ENCODE measurements around the gene WDR6.
"Not testable (repeated sequence)": the region's sequence is repeated elsewhere in the genome, so short reads cannot be mapped to it uniquely, and the experiment has no call there.

WDR6 gene

DNA sequence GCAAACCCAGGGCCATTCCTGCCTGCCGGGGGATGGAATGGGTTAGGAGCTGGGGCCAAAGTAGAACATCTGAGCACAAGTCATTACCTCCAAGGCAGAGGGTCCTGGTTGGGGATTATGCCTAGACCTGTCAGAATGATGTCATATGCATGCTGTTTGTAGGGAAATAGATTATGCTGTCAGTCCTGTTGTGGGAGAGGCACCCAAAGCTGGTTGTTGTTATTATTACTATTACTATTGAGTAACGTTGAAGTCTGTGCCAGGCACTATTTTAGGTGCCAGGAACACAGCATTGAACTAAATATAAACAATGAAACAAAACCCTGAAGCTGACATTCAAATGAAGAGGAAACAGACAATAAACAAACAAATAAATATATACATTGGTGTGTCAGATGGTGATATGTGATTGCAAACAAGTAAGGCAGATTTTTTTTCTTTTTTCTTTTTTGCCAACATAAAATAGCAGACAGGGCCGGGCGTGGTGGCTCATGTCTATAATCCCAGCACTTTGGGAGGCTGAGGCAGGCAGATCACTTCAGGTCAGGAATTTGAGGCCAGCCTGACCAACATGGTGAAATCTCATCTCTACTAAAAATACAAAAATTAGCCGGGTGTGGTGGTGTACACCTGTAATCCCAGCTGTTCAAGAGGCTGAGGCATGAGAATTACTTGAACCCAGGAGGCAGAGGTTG, 15.2 kb upstream of the WDR6 start:
- DNase-seq (ENCODE audit: low read depth, low spot score), result no peak

DNA sequence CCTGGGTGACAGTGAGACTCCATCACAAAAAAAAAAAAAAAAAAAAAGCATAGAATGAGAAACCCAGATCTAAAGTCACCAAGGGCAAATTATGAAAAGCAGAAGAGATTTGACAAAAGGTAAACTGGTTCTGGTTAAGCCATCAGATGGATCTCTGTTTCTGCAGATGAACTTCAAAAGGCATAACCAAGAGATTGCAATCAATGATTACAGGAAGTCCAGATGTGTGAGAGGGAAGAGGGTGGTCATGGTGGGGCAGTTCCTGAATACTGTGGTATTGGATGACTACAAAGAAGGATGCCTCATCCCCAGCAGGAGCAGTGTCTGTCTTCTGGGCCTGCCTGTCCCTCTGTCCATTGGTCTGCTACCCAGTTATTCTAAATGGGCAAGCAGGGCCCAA, 13.4 kb upstream of the WDR6 start:
- no peak for DNase-seq (ENCODE audit: low read depth, low spot score)

DNA sequence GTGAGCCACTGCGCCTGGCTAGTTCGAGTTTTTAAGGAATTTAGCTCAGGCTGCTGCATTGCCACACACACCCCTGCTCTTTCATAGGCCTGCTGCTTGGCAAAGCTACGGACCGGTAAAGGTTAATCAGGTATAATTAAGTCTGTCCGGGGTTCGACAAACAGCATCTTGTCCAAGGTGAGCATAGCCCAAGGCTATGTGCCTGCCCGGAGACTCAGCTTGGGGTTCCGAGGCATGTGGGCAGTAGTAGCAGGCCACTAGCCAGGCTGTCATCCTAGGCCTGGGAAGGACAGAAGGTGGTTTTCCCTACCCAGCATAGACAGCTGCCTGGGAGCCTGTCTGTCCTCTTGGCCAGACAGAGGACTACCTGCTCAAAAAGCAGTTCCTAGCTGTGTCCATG, 10.6 kb upstream of the WDR6 start:
- DNase-seq (ENCODE audit: low read depth, low spot score), result no peak

DNA sequence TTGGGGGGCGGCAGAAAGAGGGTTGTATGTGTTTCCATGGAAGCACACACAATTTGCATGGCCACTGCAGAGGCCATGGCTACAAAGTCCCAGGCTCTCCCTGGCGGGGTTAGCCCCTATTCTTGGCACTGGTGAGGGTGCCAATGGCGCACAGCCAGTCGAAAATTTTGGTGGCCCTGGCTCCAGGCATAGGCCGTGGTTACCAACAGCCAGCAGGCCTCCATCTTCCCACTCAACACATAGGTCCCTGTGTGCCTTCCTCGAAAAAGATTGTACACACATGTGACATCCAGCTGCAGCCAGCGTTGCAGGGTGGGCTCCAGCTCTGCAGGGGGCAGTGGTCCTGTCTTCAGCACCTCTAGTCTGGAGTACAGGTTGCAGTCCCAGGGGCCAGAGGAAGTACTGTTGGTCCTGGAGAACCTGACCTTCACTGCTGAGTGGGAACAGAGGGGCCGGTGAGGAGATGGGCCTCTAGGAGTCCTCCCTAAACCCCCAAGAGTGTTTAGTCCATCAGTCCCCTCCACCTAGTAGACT, 10.0 kb upstream of the WDR6 start:
- no peak for DNase-seq (ENCODE audit: low read depth, low spot score)

DNA sequence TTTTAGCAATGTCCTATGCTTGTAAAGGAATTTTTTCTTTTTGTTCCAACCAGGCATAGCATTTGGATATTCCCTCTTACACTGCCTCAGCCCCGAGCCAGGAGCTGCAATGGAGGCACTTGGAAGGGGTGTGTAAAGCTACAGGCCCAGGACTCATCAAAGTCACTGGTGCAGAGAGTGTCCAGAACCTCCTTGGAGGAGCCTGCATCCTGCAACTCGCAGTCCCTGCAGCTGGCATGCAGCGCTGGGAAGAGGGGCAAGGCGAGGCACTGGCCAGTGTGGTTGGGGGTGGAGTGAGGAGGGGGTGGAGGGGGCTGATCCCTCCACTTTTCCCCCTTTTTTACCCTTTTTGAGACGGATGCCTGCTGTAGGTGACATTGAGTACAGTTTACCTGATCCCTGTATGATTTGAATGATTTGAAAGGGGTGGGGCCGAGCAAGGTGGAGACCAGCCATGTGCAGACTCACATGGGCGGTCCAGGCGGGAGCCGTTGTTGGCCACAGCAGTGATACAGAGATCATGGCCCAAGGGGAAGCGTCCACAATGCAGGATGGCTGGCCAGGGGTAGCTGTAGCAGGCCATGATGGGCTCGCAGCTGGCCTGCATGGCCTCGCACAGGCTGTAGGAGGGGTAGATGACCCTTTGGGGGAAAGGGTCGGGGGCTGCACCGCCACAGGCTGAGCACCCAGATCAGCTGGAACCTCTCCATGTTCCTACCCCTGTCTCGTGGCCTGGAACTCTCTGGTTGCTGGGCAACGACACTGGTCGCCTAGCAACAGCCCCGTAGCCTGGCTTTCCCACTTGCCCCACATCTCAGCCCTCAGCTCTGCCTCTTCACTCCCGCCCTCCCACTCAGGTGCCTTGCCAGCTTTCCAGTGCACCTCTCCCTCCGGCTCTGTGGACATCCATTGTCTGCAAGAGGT, 9.2 kb upstream of the WDR6 start:
- no peak for DNase-seq (ENCODE audit: low read depth, low spot score)

DNA sequence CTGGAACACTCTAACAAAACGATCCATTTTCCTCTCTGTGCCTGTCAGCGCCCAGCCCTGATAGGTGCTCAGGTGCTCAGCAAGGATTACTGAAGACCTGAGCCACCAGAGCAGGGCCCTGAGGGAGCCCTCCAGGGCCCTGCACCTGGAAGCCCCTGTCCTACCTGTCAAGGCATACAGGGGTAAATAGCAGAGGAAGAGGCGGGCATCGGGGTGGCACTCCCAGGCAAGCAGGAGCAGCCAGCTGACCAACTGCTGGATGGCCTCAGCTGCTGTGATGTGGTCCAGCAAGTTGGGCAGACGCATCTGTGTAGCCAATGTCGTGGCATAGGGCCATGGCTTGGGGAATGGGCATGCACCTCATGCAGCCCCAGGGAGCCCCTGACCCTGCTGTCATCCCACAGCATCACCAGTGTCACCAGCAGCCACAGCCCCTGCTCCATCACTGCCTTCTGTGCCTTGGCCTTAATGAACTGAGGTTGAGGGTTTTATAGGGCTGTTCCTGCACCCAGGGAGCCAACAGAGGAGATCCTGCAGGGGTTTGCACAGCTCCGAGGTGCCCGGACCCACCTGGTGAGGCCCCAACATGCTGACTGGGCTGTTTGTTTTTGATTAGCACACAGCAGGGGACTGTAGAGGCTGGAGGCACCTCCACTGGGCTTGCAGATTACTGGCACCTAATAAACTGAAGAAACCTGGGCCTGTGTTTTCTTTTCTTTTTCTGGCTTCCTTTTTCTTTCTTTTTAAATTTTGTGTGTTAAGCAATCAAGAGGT, 7.9 kb upstream of the WDR6 start:
- no peak for DNase-seq (ENCODE audit: low read depth, low spot score)

DNA sequence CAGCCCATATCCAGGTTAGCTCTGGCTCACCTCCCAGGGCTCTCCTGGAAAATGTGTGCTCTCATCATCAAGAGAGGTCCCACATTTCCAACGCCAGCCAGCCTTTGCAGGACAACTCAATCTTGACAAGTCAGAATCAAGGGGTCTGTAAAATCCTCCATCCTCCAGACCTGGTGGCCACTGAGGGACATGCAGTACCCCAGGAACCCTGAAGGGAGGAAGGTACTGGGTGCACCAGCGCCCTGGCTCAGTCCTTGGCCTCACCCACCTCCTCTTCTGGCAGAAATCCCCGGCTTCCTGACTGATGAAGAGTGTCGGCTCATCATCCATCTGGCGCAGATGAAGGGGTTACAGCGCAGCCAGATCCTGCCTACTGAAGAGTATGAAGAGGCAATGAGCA, 6.0 kb upstream of the WDR6 start:
- DNase-seq (ENCODE audit: low read depth, low spot score), result no peak

DNA sequence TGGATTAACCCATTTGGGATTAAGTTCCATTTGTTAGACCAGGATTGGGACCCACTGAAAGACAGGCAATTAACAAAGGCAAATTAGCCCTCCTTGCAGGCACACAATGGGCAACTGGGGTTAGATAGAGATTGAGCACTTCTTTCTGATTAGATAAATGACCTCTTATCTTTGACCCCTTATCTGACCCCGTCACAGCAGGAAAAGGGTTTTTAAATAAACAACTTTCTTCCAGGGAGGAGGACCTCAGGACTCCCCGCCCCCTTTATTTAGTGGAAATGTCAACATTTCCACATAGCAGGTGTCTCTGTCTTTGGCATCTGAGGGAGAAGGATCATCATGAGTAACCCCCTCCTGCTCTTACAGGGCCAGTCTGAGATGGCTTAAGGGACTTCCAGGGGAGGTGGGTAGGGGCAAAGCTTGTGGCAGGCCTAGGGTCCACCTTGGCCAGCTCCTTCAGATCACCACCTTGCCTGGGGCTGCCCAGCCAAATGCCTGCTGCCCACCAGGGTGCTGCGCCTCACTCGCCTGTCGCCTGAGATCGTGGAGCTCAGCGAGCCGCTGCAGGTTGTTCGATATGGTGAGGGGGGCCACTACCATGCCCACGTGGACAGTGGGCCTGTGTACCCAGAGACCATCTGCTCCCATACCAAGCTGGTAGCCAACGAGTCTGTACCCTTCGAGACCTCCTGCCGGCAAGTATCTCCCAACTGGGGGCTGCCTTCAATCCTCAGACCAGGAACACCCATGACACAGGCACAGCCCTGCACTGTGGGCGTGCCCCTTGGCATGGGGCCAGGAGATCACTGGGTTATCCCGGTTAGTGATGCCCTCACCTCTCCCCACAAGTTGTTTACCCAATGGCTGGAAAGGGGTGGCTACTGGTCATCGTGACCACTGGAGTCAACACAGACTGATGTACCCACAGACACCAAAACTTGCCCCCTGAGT, 2.6 kb upstream of the WDR6 start:
- no peak for DNase-seq (ENCODE audit: low read depth, low spot score)

DNA sequence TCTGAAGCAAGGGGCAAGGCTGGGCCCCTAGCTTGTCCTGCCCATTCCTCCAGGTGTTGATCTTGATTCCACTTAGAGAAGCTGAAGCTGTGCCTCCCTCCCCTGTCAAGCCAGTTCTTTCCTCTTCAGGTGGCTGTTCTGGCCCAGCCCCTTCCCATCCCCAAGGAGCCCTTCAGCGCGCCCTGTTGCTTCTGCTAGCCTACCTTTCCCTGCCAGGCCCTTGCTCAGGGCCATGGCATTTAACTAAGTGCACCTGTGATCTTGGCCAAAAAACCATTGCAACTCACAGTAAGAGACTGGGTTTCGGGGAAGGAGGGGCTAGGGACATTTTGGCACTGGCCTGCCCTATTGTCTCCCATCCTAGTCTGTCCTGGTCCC, 1.9 kb upstream of the WDR6 start:
- DNase-seq (ENCODE audit: low read depth, low spot score), result no peak

DNA sequence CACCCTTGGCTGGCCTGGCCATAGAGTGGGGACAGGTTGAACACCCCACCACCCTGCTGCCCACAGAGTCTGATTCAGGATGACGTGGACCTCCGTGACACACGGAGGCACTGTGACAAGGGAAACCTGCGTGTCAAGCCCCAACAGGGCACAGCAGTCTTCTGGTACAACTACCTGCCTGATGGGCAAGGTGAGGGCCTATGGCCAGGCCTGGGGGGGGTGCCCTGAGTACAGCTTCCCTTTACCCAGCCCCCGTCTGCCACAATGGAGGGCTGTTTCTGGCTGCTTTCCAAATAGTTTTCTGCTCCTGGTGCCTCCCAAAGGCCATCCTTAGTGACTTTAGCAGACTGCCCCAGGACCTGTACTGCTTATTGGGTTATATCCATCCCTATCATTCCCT, 1.2 kb upstream of the WDR6 start:
- no peak for DNase-seq (ENCODE audit: low read depth, low spot score)

DNA sequence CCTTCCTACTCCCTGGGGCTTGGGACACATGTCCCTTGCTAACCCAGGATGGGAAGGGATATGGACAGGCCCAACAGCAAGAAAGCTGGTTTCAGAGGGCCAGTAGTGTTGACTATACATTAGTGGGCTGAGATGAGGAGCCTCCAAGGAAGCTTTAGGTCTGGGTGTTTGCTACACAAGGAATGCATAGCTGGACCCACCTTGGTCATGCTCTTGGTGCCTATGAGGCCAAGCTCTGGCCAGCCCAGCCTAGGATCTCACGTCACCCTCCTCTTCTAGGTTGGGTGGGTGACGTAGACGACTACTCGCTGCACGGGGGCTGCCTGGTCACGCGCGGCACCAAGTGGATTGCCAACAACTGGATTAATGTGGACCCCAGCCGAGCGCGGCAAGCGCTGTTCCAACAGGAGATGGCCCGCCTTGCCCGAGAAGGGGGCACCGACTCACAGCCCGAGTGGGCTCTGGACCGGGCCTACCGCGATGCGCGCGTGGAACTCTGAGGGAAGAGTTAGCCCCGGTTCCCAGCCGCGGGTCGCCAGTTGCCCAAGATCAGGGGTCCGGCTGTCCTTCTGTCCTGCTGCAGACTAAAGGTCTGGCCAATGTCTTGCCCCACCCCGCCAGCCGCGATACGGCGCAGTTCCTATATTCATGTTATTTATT, 653 bp upstream of the WDR6 start:
- no peak for DNase-seq (ENCODE audit: low read depth, low spot score)

DNA sequence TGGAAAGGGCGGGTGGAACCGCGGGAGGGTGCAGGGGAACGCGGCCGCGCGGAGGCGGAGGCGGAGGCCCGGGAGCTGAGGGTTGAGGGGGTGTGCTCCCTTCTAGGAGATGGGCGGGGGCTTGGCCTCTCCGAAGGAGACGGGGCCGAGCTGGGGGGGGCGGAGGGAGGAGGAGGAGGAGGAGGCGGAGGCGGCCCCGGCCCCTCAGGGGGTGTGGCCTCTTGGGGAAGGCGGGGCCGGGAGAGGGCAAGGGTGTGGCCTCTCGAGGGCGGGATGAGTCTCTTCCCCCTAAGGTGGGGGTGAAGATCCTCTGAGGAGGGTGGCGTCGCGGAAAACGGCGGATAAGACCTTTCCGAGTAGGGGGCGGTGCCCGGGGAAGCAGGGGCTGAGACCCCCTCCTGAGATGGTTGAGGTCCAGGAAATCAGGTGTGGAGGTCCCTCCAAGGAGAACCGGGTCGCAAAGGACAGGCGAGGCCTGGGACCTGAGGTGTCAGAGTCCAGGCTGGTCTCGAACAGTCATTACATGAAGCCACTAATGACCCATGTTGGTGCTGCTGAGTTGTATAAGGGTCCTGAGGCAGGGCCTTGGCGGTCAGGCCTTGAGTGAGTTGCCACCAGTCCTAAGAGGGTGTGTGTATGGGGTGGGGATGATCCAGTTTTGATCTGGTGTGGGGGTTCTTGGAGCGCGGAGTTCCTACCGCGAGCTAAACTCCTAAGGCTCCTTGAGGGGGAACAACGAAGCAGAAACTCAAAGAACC, 759 bp downstream of the WDR6 start:
- DNase-seq (ENCODE audit: low read depth, low spot score), result no peak

DNA sequence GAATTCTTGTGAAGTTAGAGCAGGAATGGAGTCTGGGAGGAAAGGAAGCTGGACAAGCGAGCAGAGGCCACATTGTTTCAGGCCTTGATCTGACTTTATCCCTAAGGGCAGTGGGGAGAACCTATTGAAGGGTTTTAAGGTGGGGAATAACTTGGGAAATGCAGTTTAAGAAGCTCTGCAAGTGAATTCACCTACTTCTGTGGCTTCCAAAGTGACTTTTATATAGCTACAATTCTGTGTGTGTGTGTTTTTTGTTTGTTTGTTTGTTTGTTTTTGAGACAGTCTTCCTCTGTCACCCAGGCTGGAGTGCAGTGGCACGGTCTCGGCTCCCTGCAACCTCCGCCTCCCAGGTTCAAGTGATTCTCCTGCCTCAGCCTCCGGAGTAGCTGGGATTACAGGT, 1.4 kb downstream of the WDR6 start:
- not testable (repeated sequence) for DNase-seq (ENCODE audit: low read depth, low spot score)

DNA sequence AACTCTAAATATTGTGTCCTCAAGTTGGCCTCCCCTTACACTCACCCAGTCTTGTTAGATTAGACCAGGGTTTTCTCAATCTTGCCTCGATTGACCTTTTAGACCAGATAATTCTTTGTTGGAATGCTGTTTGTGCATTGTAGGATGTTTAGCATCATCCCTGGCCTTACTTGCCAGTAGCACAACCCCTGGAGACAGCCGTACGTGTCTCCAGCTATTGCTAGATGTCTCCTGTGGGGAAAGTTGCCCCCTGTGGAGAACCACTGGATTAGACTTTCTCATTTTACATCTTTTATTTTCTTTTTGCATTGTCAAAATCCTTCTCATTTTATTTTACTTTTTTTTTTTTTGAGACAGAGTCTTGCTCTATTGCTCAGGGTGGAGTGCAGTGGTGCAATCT, 2.2 kb downstream of the WDR6 start:
- no peak for DNase-seq (ENCODE audit: low read depth, low spot score)

DNA sequence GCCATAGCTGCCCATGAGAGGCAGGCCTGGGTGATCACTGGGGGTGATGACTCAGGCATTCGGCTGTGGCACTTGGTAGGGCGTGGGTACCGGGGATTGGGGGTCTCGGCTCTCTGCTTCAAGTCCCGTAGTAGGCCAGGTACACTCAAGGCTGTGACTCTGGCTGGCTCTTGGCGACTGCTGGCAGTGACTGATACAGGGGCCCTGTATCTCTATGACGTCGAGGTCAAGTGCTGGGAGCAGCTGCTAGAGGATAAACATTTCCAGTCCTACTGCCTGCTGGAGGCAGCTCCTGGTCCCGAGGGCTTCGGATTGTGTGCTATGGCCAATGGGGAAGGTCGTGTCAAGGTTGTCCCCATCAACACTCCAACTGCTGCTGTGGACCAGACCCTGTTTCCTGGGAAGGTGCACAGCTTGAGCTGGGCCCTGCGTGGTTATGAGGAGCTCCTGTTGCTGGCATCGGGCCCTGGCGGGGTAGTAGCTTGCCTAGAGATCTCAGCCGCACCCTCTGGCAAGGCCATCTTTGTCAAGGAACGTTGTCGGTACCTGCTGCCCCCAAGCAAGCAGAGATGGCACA, 5.3 kb downstream of the WDR6 start:
- no peak for DNase-seq (ENCODE audit: low read depth, low spot score)

DNA sequence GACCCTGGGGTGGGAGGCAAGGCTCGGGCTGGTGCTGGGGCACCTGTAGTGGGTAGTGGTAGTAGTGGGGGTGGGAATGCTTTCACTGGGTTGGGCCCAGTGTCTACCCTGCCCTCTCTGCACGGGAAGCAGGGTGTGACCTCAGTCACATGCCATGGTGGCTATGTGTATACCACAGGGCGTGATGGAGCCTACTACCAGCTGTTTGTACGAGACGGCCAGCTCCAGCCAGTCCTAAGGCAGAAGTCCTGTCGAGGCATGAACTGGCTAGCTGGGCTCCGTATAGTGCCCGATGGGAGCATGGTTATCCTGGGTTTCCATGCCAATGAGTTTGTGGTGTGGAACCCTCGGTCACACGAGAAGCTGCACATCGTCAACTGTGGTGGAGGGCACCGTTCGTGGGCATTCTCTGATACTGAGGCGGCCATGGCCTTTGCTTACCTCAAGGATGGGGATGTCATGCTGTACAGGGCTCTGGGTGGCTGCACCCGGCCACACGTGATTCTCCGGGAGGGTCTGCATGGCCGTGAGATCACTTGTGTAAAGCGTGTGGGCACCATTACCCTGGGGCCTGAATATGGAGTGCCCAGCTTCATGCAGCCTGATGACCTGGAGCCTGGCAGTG, 6.0 kb downstream of the WDR6 start:
- no peak for DNase-seq (ENCODE audit: low read depth, low spot score)

DNA sequence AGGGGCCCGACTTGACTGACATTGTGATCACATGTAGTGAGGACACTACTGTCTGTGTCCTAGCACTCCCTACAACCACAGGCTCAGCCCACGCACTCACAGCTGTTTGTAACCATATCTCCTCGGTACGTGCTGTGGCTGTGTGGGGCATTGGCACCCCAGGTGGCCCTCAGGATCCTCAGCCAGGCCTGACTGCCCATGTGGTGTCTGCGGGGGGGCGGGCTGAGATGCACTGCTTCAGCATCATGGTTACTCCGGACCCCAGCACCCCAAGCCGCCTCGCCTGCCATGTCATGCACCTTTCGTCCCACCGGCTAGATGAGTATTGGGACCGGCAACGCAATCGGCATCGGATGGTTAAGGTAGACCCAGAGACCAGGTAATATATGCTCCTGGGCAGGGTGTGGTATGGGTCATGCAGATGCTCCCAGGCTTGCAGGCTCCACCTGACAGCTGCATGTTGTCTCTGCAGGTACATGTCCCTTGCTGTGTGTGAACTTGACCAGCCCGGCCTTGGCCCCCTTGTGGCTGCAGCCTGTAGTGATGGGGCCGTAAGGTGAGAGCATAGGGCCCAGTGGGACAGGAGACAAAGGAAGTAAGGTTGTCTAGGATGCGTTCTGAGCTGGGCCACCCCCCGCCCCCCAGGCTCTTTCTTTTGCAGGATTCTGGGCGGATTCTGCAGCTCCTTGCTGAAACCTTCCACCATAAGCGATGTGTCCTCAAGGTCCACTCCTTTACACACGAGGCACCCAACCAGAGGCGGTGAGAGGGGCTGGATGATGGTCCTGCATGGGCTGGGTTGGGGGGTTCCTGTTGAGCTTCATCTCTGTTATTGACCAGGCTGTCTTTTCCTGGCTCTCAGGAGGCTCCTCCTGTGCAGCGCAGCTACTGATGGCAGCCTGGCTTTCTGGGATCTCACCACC, 6.8 kb downstream of the WDR6 start:
- no peak for DNase-seq (ENCODE audit: low read depth, low spot score)

DNA sequence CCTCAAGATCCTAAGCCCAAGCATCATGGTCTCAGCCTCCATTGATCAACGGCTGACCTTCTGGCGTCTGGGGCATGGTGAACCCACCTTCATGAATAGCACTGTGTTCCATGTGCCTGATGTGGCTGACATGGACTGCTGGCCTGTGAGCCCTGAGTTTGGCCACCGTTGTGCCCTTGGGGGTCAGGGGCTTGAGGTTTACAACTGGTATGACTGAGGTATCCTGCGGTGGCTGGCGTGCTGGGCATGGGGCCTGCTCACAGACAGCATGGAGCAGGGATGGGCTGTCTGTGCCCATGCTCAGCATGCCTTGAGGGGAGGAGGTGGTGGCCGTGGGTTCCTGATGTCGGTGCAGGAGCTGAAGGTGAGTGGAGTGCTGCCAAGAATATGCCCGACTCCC, 7.9 kb downstream of the WDR6 start:
- no peak for DNase-seq (ENCODE audit: low read depth, low spot score)

Measured in smooth muscle cell of the brain vasculature (primary cell).